ENCODE measurements around the gene CD8B2. TPM values are rescaled to one million over a fixed set of nuclear protein-coding genes. Genes with fewer than 3 reads are reported as not detected.

CD8B2 gene
- total and polyA plus RNA-seq, 2 experiments from 2014 or later, result 0.06 TPM; not detected in 1

- Mint-ChIP-seq H3K4me1 (no peaks in the 10 kb centered on the region), H3K9me3 (no peaks in the 10 kb centered on the region), H3K4me3 (no peak overlapping the region), H3K27me3 (ENCODE audit: insufficient read depth, low read depth, poor library complexity) (peaks cover 8% of the 10 kb centered on the region), H3K36me3 (ENCODE audit: low read depth) (no peaks in the 10 kb centered on the region), H3K27ac (no peak overlapping the region)
- Histone ChIP-seq H3K79me2 (replicated peaks; ENCODE audit: insufficient read depth) (no peaks in the 10 kb centered on the region), H3K27me3 (ENCODE audit: insufficient read depth) (no peaks in the 10 kb centered on the region), H4K20me1 (replicated peaks; ENCODE audit: insufficient read depth) (no peaks in the 10 kb centered on the region), H3K9me2 (ENCODE audit: insufficient read depth) (0 out of 2 replicates have a peak, but pooled peaks cover 5% of the 10 kb centered on the region), H3K27ac (ENCODE audit: low read depth) (no peak overlapping the region), H3K36me3 (ENCODE audit: insufficient read depth) (no peaks in the 10 kb centered on the region), H3K4me1 (ENCODE audit: insufficient read depth) (no peaks in the 10 kb centered on the region), H3F3A (replicated peaks; ENCODE audit: low read depth) (no peaks in the 10 kb centered on the region), H3K4me3 (no peak overlapping the region), H3K4me2 (no peak overlapping the region), H2AFZ (peak overlapping the region; percentile 63)
- DNase-seq (ENCODE audit: low spot score) (no peak), ATAC-seq (no peak)
- TF ChIP-seq POLR2AphosphoS5 (IDR thresholded peaks at IDR 0.05; ENCODE audit: low read depth), result no peak
Observed at GRCh38 chr2:106565599-106565998, 78.4 kb downstream of the CD8B2 start.

GRCh38 chr2:106566050-106566449, 78.9 kb downstream of the CD8B2 start:
- H3K4me3 ChIP-seq, result no peak overlapping the region
- no peak overlapping the region for H3K27ac Mint-ChIP-seq
- no peak overlapping the region for H3K27ac ChIP-seq (ENCODE audit: low read depth)
- H3F3A ChIP-seq (replicated peaks; ENCODE audit: low read depth), result no peaks in the 10 kb centered on the region
- DNase-seq (ENCODE audit: low spot score), result no peak
- H3K36me3 ChIP-seq (ENCODE audit: insufficient read depth), result no peaks in the 10 kb centered on the region
- H3K79me2 ChIP-seq (replicated peaks; ENCODE audit: insufficient read depth), result no peaks in the 10 kb centered on the region
- no peaks in the 10 kb centered on the region for H4K20me1 ChIP-seq (replicated peaks; ENCODE audit: insufficient read depth)
- ATAC-seq, result no peak
- no peaks in the 10 kb centered on the region for H3K9me3 Mint-ChIP-seq
- H3K27me3 ChIP-seq (ENCODE audit: insufficient read depth), result no peaks in the 10 kb centered on the region
- H3K36me3 Mint-ChIP-seq (ENCODE audit: low read depth), result no peaks in the 10 kb centered on the region
- H3K27me3 Mint-ChIP-seq (ENCODE audit: insufficient read depth, low read depth, poor library complexity), result peaks cover 9% of the 10 kb centered on the region
- H2AFZ ChIP-seq, result peak overlapping the region; percentile 63
- no peak overlapping the region for H3K4me2 ChIP-seq
- H3K4me1 ChIP-seq (ENCODE audit: insufficient read depth), result no peaks in the 10 kb centered on the region
- H3K9me2 ChIP-seq (ENCODE audit: insufficient read depth), result 0 out of 2 replicates have a peak, but pooled peaks cover 5% of the 10 kb centered on the region
- no peaks in the 10 kb centered on the region for H3K4me1 Mint-ChIP-seq
- H3K4me3 Mint-ChIP-seq, result no peak overlapping the region
- no peak for TF ChIP-seq POLR2AphosphoS5 (IDR thresholded peaks at IDR 0.05; ENCODE audit: low read depth)
- no peak for TF ChIP-seq REST (IDR thresholded peaks at IDR 0.05; ENCODE audit: unreplicated experiment)
- TF ChIP-seq JUNB (IDR thresholded peaks at IDR 0.05; ENCODE audit: unreplicated experiment), result no peak
- TF ChIP-seq ZNF114 (CRISPR knock-in tag; IDR thresholded peaks at IDR 0.05), result no peak
- no peak for TF ChIP-seq CREB1 (CRISPR knock-in tag; IDR thresholded peaks at IDR 0.05; ENCODE audit: low read depth)
- no peak for TF ChIP-seq CTCF (conservative IDR thresholded peaks at IDR 0.05; ENCODE audit: low read depth in 2 of 2)
- TF ChIP-seq ETS1 (IDR thresholded peaks at IDR 0.05), result no peak
- TF ChIP-seq STAT1 (IDR thresholded peaks at IDR 0.05; ENCODE audit: unreplicated experiment), result no peak
- no peak for TF ChIP-seq EZH2phosphoT487 (IDR thresholded peaks at IDR 0.05; ENCODE audit: unreplicated experiment)
- TF ChIP-seq EZH2 (IDR thresholded peaks at IDR 0.05; ENCODE audit: low read depth, unreplicated experiment), result no peak
- TF ChIP-seq ZNF331 (CRISPR knock-in tag; IDR thresholded peaks at IDR 0.05; ENCODE audit: low read depth), result no peak

Data from GM23338 (cell line).